A673 (cell line): ENCODE results near the gene KRT35.

ENCODE experiments used
- CTCF ChIP-seq: fragments of 300-800, 200-600 bp; sonication (generic); conservative IDR thresholded peaks from 2 replicates; pipeline ENCODE4 v1.5.1; 2017; ENCODE audit warnings: low read depth, mild to moderate bottlenecking, antibody characterized with exemption, low read length, moderate library complexity, mixed read lengths
- EZH2 ChIP-seq: fragments of 200-600 bp; sonication (generic); IDR thresholded peaks from 2 replicates; pipeline ENCODE4 v1.6.1; 2017; ENCODE audit warnings: borderline replicate concordance, low read depth, mild to moderate bottlenecking, mixed read lengths, antibody characterized with exemption, low read length; ENCODE audit not compliant: poor library complexity, severe bottlenecking

- TF ChIP-seq CTCF (no peak), EZH2 (no peak)
These were observed 3.8 kb downstream of the KRT35 start for GRCh38 chr17:41476866-41477815.
